AG04450 (cell line): ENCODE measurements around the gene HHLA2. TPM values are rescaled to one million over a fixed set of nuclear protein-coding genes. Genes with fewer than 3 reads are reported as not detected.

Source experiments
- CTCF ChIA-PET: fragments of 300-600, 350-600 bp; formaldehyde crosslinking; extraction: SDS; loops from one replicate; lab custom pipeline; 2022; ENCODE audit warnings: antibody characterized with exemption, inconsistent platforms; lab: Charles Lee
- POLR2A ChIA-PET: fragments of 350-600 bp; formaldehyde crosslinking; extraction: SDS; loops from one replicate; lab custom pipeline; 2021; ENCODE audit warnings: antibody characterized with exemption, inconsistent platforms; lab: Yijun Ruan, JAX
- DNase-seq: peaks from one replicate; pipeline ENCODE4 v3.0.0-alpha.2; 2011; ENCODE audit warnings: low read depth, low spot score
- H3K27ac ChIP-seq: one replicate; pipeline ENCODE4 v1.5.1; 2012; ENCODE audit warnings: low read depth, low read length, control low read depth
- H3K27me3 ChIP-seq: one replicate; pipeline ENCODE4 v1.6.0; 2012; ENCODE audit warnings: low read length; ENCODE audit not compliant: control insufficient read depth, insufficient read depth
- H3K4me3 ChIP-seq: 2 replicates; pipeline ENCODE4 v1.5.1; 2011; ENCODE audit warnings: mild to moderate bottlenecking, low read depth, low read length, control low read depth
- H3K9me3 ChIP-seq: 2 replicates; pipeline ENCODE4 v1.5.1; 2012; ENCODE audit warnings: low read length; ENCODE audit not compliant: control insufficient read depth, insufficient read depth
- polyA plus RNA-seq: library from polyadenylated mRNA; depleted of rRNA; stranded (reverse); fragments of >200 nt; gene quantifications from 2 replicates; pipeline ENCODE4 v1.2.3, GENCODE V29; 2011
- TF ChIP-seq, protein P1 (sequence below): IDR thresholded peaks from 2 replicates; pipeline ENCODE4 v1.5.1; 2011; ENCODE audit warnings: low read depth, low read length, control low read depth, inconsistent platforms

HHLA2 gene
- polyA plus RNA-seq, 1 experiment: not detected

DNA sequence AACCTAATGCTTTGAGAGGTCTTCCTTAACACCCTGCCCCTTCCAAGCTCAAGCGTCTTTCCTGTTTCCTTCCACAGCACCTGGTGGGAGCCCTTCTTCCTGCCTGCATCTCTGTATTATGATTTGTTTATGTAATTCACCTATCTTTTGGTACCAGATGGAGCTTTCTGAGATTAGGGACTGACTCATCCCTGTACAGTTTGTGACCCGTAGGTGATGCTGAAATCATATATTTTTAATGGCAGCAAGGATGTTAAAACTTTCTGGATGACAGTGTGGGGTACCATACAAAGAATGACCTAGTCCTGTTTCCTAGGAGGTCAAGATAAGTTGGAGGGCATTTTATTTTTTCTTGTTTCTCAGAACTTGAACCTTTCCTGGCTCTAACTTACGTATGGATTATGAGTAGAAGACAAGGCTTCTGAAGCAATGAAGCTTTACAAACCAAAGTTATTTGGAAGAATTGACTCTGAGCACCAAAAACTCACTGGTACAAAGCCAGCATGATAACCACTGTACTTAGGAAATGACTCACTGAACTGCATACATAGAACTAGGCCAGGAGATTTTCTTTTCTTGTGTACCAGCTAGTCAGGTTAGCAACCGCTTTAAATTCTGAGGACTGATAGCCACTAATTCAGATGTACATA lies 46.6 kb downstream of the HHLA2 start:
- no peak for DNase-seq
- TF ChIP-seq, protein P1, sequence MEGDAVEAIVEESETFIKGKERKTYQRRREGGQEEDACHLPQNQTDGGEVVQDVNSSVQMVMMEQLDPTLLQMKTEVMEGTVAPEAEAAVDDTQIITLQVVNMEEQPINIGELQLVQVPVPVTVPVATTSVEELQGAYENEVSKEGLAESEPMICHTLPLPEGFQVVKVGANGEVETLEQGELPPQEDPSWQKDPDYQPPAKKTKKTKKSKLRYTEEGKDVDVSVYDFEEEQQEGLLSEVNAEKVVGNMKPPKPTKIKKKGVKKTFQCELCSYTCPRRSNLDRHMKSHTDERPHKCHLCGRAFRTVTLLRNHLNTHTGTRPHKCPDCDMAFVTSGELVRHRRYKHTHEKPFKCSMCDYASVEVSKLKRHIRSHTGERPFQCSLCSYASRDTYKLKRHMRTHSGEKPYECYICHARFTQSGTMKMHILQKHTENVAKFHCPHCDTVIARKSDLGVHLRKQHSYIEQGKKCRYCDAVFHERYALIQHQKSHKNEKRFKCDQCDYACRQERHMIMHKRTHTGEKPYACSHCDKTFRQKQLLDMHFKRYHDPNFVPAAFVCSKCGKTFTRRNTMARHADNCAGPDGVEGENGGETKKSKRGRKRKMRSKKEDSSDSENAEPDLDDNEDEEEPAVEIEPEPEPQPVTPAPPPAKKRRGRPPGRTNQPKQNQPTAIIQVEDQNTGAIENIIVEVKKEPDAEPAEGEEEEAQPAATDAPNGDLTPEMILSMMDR: no peak
- Histone ChIP-seq H3K4me3 (no peak overlapping the region), H3K27ac (no peak overlapping the region), H3K27me3 (no peaks in the 10 kb centered on the region), H3K9me3 (no peaks in the 10 kb centered on the region)
- CTCF ChIA-PET: no interaction called here
- POLR2A ChIA-PET: no interaction called here

DNA sequence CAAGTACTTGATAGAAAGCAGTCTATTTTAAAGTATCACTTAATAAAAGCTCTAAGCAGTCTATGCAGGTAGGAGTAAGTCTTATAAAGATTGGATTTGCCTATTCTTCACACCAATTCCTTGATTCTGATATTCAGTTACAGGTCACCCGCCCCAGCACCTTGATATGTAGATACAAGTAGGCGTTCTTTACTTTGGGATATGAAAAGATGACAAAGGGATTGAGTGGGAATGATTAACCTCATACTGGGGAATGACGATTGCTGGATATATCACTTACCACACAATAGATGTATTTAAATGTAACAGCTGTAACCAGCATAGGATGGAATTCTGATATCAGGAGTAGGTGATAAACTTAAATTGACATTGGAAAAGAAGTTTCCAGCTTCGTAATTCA lies 47.1 kb downstream of the HHLA2 start:
- Histone ChIP-seq H3K27ac (no peak overlapping the region), H3K4me3 (no peak overlapping the region), H3K9me3 (no peaks in the 10 kb centered on the region), H3K27me3 (no peaks in the 10 kb centered on the region)
- CTCF ChIA-PET: no interaction called here
- POLR2A ChIA-PET: no interaction called here
- TF ChIP-seq, protein P1: no peak
- DNase-seq: no peak

DNA sequence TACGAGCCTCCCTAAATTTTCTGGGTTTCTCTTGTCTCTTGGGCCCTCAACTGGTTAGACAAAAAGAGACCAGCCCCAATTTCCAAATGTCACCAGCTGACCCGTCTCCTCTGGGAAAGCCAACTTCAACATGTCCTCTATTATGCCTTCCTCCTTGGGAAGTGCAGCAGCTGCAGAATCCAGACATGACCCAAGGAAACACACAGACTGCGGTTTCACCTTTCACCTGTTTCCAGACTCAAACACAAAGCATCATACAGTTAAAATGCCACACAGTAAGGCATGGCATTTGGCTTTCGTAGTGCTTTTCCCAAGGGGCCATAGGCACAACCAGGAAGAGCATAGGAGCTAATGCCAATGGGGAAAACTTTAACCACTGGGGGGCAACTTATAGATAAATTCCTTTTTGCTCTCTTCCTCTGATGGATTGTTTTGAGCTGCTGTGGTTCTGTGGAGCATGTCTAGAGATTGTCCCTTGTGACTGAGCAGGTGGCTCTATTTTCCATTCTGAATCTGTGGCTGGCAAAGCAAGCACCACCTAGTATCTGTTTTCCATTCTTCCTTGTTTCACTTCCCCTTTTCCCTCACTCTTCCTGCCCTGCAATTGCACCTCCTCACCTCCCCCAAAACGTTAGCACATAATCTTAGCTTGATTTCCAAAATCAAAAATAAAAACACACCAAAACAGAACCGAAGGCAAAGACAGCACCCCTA lies 49.3 kb downstream of the HHLA2 start:
- no peak overlapping the region for H3K4me3 ChIP-seq
- CTCF ChIA-PET: no interaction called here
- TF ChIP-seq, protein P1: no peak
- no peak overlapping the region for H3K27ac ChIP-seq
- H3K27me3 ChIP-seq: no peaks in the 10 kb centered on the region
- no peak for DNase-seq
- H3K9me3 ChIP-seq: no peaks in the 10 kb centered on the region
- POLR2A ChIA-PET: no interaction called here

DNA sequence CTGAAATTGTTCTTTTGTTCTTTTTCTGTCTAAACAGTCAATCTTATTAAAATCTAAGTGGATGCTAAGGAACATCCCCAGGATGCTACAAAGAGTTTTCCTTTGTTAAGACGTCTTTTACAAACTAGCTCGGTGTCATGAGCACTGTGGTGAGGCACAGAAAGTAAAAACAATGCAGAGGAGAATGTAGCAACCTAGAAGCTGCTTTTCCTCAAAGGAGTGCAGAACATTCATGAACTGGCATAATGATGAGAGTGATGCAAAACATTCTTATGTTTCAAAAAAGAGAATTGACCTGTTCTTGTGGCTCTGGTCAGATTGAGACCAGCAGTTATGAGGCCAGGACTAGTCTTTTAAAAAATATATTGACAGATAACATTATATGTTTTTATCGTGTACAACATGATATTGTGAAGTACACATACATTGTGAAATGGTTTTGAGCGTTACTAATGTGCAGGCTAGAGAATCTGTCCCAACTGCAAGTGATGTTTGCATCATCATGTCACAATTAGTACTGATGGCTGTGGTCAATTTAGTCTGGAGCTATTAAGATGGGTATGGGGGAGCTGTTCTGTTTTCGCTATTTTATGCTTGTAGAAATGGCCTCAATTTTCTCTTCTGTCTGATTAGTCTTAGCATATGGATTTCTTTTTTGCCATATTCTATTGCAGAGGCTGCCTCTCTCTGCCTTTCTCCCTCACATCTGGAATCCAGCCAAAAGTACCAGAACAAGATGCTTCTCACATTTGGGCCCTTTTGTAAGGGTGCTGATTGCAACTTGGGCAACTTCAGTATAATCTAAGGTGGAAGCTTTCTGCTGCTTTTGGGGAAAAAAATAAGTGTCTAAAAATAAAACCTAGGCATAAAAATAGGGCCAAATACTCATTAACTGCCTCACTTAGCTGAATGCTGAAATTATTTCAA lies 50.2 kb downstream of the HHLA2 start:
- CTCF ChIA-PET: no interaction called here
- no peak for DNase-seq
- Histone ChIP-seq H3K27me3 (no peaks in the 10 kb centered on the region), H3K27ac (no peak overlapping the region), H3K4me3 (no peak overlapping the region), H3K9me3 (no peaks in the 10 kb centered on the region)
- TF ChIP-seq, protein P1: no peak
- POLR2A ChIA-PET: no interaction called here
